ENCODE measurements around the gene PDGFC.

DNA sequence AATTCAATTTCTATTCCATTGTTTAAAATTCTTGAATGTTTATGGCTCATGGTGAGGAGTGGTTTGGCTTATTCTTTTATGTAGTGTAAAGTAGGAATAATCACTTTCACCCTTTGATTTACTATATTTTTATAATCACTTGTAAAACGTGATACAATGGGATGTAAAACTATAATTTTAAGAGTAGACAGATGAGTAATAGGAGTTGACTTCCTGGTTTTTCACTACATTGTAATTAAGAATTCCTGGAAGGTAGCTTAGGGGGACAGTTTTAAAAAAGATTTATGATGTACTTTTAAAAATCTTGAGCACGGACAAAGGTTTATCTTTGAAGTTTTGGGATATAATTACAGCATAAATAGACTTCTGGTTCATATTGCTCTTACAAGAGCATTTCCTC is 65.3 kb downstream of the PDGFC start:
- TF ChIP-seq JUN (CRISPR knock-in tag; IDR thresholded peaks at IDR 0.05) = no peak
- TF ChIP-seq, protein P1, sequence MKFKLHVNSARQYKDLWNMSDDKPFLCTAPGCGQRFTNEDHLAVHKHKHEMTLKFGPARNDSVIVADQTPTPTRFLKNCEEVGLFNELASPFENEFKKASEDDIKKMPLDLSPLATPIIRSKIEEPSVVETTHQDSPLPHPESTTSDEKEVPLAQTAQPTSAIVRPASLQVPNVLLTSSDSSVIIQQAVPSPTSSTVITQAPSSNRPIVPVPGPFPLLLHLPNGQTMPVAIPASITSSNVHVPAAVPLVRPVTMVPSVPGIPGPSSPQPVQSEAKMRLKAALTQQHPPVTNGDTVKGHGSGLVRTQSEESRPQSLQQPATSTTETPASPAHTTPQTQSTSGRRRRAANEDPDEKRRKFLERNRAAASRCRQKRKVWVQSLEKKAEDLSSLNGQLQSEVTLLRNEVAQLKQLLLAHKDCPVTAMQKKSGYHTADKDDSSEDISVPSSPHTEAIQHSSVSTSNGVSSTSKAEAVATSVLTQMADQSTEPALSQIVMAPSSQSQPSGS (CRISPR knock-in tag; IDR thresholded peaks at IDR 0.05; ENCODE audit: borderline replicate concordance, low read depth) = no peak
- TF ChIP-seq, protein P2, sequence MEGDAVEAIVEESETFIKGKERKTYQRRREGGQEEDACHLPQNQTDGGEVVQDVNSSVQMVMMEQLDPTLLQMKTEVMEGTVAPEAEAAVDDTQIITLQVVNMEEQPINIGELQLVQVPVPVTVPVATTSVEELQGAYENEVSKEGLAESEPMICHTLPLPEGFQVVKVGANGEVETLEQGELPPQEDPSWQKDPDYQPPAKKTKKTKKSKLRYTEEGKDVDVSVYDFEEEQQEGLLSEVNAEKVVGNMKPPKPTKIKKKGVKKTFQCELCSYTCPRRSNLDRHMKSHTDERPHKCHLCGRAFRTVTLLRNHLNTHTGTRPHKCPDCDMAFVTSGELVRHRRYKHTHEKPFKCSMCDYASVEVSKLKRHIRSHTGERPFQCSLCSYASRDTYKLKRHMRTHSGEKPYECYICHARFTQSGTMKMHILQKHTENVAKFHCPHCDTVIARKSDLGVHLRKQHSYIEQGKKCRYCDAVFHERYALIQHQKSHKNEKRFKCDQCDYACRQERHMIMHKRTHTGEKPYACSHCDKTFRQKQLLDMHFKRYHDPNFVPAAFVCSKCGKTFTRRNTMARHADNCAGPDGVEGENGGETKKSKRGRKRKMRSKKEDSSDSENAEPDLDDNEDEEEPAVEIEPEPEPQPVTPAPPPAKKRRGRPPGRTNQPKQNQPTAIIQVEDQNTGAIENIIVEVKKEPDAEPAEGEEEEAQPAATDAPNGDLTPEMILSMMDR (IDR thresholded peaks at IDR 0.05) = no peak
- TF ChIP-seq RORB (CRISPR knock-in tag; IDR thresholded peaks at IDR 0.05) = no peak
- TF ChIP-seq NFYB (CRISPR knock-in tag; conservative IDR thresholded peaks at IDR 0.05; ENCODE audit: low read depth) = no peak
- no peak for TF ChIP-seq TEAD4 (CRISPR knock-in tag; IDR thresholded peaks at IDR 0.05)
- TF ChIP-seq SMAD4 (CRISPR knock-in tag; IDR thresholded peaks at IDR 0.05) = no peak

Data from WTC11 (cell line).